ENCODE data around the gene TTC9C. TPM values are rescaled to one million over a fixed set of nuclear protein-coding genes. Genes with fewer than 3 reads are reported as not detected.
A peak's percentile ranks its signal among the peaks of the same experiment; 100 is the strongest.
"Not testable (repeated sequence)": the region's sequence is repeated elsewhere in the genome, so short reads cannot be mapped to it uniquely, and the experiment has no call there.

Gene TTC9C
- total RNA-seq, 1 donor from 2014 or later = 24.3 TPM

DNA sequence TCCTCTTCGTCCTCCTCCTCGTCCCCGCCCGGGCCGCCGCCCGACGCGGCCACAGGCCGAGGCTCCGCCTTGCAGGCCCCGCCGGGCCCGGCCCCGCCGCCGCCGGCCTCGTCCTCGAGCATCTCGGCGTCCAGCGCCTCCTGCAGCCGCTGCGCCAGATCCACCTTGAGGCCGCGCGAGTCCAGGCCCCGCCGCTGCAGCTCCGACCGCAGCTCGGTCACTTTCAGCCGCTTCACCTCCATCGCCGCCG, 1.4 kb upstream of the TTC9C start:
- intact Hi-C loops (cut with DNase I) = no loop called here
- no peaks in the 10 kb centered on the region for H3K27me3 ChIP-seq (ENCODE audit: low read depth)
- peak overlapping the region; percentile 96 for H3K4me3 ChIP-seq
- peak overlapping the region; percentile 94 for H3K27ac ChIP-seq
- DNase-seq (no peak), ATAC-seq (peak; percentile 7 to 22)
- TF ChIP-seq CTCF (IDR thresholded peaks at IDR 0.05) = no peak
- peaks cover 47% of the 10 kb centered on the region for H3K4me1 ChIP-seq
- H3K9me3 ChIP-seq = no peaks in the 10 kb centered on the region
- peaks cover 33% of the 10 kb centered on the region for H3K36me3 ChIP-seq

DNA sequence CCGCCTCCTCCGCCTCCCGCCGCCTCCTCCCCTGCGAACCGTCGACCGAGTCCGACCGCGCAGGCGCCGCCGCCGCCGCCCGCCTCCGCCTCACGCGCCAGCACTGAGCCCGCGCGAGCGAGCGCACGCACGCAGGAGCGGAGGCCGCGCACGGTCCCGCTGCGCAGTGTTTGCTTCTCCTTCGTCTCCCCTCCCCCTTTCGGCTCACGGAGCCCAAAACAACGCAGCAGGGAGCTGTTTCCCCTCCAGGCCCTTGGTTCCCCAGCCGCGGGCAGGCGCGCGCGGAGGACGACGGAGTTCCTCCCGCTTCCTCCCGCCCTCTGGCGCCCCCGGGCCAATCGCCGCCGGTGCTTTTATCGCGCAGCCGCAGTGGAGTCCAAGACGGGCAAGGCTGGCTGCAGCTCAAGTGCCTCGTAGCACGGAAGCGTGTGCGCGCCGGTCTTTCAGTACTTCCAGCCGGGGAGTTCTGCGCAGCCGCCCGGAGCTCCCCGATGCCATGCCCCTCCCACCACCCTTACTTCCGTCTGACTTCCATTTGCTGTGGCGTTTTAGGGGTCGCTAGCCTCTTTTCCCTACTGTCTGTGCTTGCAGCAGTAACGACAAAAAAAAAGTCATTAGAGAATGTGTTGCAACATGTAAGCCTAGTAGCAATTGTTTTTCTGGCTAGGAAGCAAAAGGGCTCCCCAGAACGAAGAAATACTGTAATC, 968 bp upstream of the TTC9C start, which contains the start of gene HNRNPUL2:
TSS of gene HNRNPUL2 (minus strand) at position 293 of the 707 bp plus-strand sequence. CDS start 301 bp downstream, outside the sequence.
- Histone ChIP-seq H3K4me3 (peak within 1 kb of the TSS; percentile 96), H3K27ac (peak within 1 kb of the TSS; percentile 94), H3K4me1 (peaks cover 47% of the 10 kb centered on the region), H3K36me3 (peaks cover 29% of the 10 kb centered on the region), H3K27me3 (ENCODE audit: low read depth) (no peaks in the 10 kb centered on the region), H3K9me3 (no peaks in the 10 kb centered on the region)
- no peak for TF ChIP-seq CTCF (IDR thresholded peaks at IDR 0.05)
- intact Hi-C loops (cut with DNase I) = no loop called here
- ATAC-seq (peak; percentile 96 to 98), DNase-seq (peak; percentile 99)

GRCh38 chr11:62727872-62728170, 465 bp upstream of the TTC9C start:
- TF ChIP-seq CTCF (IDR thresholded peaks at IDR 0.05) = no peak
- ATAC-seq = peak; percentile 86 to 87
- H3K36me3 ChIP-seq = peaks cover 29% of the 10 kb centered on the region
- no peaks in the 10 kb centered on the region for H3K9me3 ChIP-seq
- H3K27ac ChIP-seq = peak overlapping the region; percentile 94
- intact Hi-C loops (cut with DNase I) = no loop called here
- peak; percentile 82 for DNase-seq
- H3K27me3 ChIP-seq (ENCODE audit: low read depth) = no peaks in the 10 kb centered on the region
- peak overlapping the region; percentile 96 for H3K4me3 ChIP-seq
- peaks cover 52% of the 10 kb centered on the region for H3K4me1 ChIP-seq

DNA sequence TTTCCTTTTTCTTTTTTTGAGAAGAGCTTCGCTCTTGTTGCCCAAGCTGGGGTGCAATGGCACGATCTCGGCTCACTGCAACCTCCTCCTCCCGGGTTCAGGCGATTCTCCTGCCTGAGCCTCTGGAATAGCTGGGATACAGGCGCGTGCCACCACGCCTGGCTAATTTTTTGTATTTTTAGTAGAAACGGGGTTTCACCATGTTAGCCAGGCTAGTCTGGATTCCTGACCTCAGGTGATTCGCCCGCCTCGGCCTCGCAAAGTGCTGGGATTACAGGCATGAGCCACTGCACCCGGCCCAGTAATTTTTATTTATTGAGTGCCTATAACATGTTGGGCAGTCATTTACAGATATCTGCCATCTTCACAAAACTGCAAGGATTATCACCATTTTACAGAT, 1.8 kb downstream of the TTC9C start:
- peaks cover 40% of the 10 kb centered on the region for H3K4me1 ChIP-seq
- H3K9me3 ChIP-seq; intact Hi-C loops (cut with DNase I); H3K27ac ChIP-seq; ATAC-seq; DNase-seq; H3K27me3 ChIP-seq (ENCODE audit: low read depth): not testable (repeated sequence)
- peak overlapping the region; percentile 96 for H3K4me3 ChIP-seq
- H3K36me3 ChIP-seq = peaks cover 36% of the 10 kb centered on the region

- Histone ChIP-seq H3K4me1 (peaks cover 29% of the 10 kb centered on the region), H3K9me3 (no peaks in the 10 kb centered on the region), H3K27me3 (ENCODE audit: low read depth) (no peaks in the 10 kb centered on the region), H3K4me3 (no peak overlapping the region), H3K27ac (no peak overlapping the region), H3K36me3 (peaks cover 64% of the 10 kb centered on the region)
- DNase-seq (no peak), ATAC-seq (no peak)
- TF ChIP-seq CTCF (IDR thresholded peaks at IDR 0.05) = no peak
- intact Hi-C loops (cut with DNase I) = no loop called here
These were observed 4.5 kb downstream of the TTC9C start for GRCh38 chr11:62732830-62733229.

DNA sequence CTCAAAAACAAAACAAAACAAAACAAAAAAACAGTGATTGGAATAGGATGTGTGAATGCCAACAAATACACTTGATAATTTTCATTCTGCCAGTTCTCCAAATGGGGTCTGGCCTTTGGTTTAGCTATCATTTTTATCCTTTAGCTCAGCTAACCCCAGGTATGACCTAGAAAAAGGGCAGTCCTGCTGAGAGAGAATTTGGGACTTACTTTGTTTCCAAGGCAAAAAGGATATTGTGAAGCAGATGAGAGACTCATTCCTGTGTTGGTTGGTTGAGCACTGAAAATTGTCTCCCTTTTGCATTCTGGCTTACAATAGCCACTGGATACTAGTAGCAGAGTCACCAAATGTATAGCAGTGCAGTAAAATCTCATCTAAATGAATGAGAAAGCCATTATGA, 8.9 kb downstream of the TTC9C start:
- intact Hi-C loops (cut with DNase I) = no loop called here
- DNase-seq (no peak), ATAC-seq (no peak)
- no peak overlapping the region for H3K4me3 ChIP-seq
- peaks cover 96% of the 10 kb centered on the region for H3K36me3 ChIP-seq
- no peaks in the 10 kb centered on the region for H3K9me3 ChIP-seq
- no peaks in the 10 kb centered on the region for H3K27me3 ChIP-seq (ENCODE audit: low read depth)
- peaks cover 10% of the 10 kb centered on the region for H3K4me1 ChIP-seq
- TF ChIP-seq CTCF (IDR thresholded peaks at IDR 0.05) = no peak
- no peak overlapping the region for H3K27ac ChIP-seq

Data from lower lobe of right lung (tissue), 2 donors.